ENCODE data around the gene AP5M1.
"Not testable (repeated sequence)": the region's sequence is repeated elsewhere in the genome, so short reads cannot be mapped to it uniquely, and the experiment has no call there.

The AP5M1 gene

GRCh38 chr14:57291692-57292647 is 23.2 kb downstream of the AP5M1 start:
- no peak for DNase-seq

DNA sequence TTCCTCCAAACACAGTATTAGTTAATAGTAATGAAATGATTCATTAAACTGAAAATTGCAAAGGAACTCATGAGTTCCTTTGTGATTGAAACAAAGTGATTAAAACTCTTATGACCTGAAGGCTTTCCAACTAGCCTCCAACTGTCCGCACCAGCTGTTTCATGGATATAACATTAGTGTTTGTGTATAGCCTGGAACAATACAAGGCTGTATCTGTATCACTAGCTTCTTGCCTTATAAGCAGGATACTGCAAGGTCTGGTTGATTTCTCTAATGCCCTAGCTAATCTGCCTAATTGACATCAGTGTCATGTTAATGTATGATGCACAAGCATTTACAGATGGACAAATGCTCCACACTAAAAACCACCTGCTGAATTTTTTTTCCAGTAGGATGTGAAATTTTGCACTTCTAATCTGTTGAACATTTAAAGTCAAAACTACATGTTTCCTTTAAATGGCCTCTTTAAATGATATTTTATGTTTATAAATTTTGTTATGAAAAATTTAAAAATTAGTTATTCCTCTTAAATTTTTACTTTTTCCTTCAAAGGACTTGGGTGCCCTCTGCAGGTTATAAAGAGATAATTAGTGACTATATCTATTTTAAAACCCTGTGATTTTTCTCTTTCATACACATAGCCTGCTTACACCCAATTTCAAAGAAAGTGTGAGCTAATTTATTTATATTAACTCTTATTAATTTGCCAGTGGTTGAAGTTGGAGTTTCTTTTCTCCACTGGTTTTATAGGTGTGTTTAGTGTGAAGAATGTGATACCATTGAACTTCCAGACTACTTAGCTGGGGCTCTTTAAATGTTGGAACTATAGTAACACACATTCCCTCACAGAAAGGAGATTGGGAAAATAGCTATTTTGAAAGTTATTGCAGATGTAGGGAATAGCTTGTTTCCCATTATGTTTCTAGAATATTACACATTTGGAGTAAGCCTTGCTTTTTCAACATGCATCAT is 25.4 kb downstream of the AP5M1 start:
- no peak for DNase-seq

GRCh38 chr14:57295239-57295638 is 26.5 kb downstream of the AP5M1 start:
- no peak for DNase-seq

- DNase-seq, result no peak
Observed at GRCh38 chr14:57297852-57298251, 29.1 kb downstream of the AP5M1 start.

DNA sequence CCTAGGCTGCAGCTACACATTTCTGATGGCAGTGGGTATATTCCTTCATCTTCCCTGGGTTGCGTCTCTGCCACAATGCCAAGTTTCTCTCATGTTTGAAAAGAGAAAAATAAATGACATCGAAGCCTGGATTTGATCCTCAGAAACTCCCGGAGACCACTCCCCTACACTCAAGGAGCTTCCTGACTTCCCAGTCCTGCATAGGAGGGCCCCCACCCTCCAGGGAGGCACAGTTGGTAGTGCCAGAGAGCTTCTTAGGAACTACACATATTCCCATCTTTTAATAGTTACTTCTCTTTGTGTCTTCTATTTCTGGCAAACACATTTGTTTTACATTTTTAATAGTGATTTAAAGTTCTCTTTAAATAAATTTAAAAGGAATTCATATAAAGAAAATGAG is 30.7 kb downstream of the AP5M1 start:
- no peak for DNase-seq

DNA sequence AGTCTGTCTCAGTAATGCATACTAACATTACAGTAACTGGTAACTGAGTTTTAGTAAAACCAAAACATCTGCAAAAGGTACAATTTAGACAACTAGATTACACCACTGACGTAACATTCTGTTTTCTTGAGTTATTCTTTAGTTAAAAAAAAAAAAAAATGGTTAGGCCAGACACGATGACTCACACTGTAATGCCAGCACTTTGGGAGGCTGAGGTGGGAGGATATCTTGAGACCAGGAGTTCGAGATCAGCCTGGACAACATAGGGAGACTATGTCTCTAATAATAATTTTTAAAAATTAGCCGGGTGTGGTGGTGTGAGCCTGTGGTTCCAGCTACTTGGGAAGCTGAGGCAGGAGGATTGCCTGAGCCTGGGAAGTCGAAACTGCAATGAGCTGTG is 34.1 kb downstream of the AP5M1 start:
- DNase-seq, result no peak

- no peak for DNase-seq
Observed at GRCh38 chr14:57314396-57315089, 45.8 kb downstream of the AP5M1 start.

GRCh38 chr14:57317248-57317833 is 48.6 kb downstream of the AP5M1 start:
- DNase-seq, result peak; percentile 58

GRCh38 chr14:57319636-57320192 is 50.9 kb downstream of the AP5M1 start:
- DNase-seq, result no peak

DNA sequence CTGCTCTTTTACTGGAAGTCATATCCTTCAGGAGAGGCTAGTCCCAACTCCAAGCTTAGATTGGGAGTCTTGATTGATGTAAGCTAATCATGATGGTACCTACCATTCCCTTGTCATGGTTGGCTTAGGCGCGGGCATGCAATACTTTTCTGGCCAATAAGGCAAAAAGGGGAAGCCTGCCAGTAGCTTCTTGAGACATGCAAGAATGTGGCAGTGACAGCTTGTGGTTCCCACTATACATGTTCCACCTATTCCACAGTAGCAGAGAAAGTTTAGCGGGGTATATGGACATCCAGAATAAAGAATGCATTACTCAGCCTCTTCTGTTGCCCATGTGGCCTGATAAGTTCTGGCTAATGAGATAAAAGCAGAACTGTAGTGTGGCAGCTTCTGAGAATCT is 55.0 kb downstream of the AP5M1 start:
- no peak for DNase-seq

- no peak for DNase-seq
Observed at GRCh38 chr14:57326253-57326652, 57.5 kb downstream of the AP5M1 start.

- no peak for DNase-seq
Observed at GRCh38 chr14:57329833-57330232, 61.1 kb downstream of the AP5M1 start.

- not testable (repeated sequence) for DNase-seq
Observed at GRCh38 chr14:57332475-57332874, 63.7 kb downstream of the AP5M1 start.

GRCh38 chr14:57333726-57334125 is 65.0 kb downstream of the AP5M1 start:
- not testable (repeated sequence) for DNase-seq

DNA sequence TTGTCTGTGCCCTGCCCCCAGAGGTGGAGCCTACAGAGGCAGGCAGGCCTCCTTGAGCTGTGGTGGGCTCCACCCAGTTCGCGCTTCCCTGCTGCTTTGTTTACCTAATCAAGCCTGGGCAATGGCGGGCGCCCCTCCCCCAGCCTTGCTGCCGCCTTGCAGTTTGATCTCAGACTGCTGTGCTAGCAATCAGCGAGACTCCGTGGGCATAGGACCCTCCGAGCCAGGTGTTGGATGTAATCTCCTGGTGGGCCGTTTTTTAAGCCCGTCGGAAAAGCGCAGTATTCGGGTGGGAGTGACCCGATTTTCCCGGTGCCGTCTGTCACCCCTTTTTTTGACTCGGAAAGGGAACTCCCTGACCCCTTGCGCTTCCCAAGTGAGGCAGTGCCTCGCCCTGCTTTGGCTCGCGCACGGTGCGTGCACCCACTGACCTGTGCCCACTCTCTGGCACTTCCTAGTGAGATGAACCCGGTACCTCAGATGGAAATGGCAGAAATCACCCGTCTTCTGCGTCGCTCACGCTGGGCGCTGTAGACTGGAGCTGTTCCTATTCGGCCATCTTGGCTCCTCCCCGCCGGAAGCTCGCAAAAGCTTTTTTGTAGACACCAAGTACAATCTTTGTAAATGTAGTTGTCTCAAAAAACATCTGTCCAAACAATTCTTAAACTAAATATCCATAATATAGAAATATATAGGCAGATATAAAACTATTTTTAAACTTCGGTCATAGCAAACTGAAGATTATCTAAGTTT is 75.0 kb downstream of the AP5M1 start:
- not testable (repeated sequence) for DNase-seq

DNA sequence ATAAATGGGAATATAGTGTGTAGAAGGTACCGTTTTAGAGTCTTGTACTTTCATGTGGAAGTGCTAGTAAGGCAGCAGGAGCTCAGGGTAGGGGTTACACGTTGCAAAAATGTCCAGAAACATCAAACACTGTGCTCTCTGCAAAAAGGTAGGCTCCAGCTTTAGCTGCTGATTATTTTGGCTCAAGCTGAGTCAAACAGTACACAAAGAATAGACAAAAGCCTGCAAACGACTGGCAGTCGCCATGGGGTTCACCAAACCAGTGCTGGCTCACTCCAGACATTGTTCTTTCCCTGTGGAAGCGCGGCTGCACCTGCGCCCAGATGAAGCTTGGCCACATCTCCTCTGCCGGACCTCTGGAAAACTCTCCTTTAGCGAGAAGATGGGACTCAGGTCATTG is 76.3 kb downstream of the AP5M1 start:
- no peak for DNase-seq

DNA sequence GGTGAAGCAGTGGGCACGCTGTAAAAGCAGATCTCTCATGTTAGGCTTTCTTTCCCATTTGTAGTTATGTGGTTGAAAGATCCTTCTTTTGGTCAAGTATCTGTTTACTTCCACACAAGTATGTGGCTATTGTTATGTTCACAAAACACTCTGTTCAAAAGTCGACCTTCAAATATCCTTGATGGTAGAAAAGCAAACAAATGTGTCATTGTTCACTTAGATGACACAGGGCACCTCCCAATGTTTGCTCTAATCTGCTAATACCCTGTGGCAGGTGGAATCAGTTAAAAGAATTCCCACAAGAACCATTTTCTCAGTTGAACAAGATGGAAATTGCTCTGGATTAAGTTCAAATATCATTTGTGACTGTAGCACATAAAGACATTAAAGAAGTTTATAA is 78.0 kb downstream of the AP5M1 start:
- no peak for DNase-seq

Data from NCI-H1048 (cell line).